ENCODE measurements around the gene PHLPP2. TPM values are rescaled to one million over a fixed set of nuclear protein-coding genes. Genes with fewer than 3 reads are reported as not detected.

Gene PHLPP2
- total and polyA plus RNA-seq, 12 donors: 2.8 to 11.3 (median 7.7) TPM

GRCh38 chr16:71762186-71762585 is 37.7 kb upstream of the PHLPP2 start:
- 52 to 79% (median 61%) methylated on average over 2 of the region's 2 CpGs for WGBS, 4 donors
- no peak for DNase-seq
- intact Hi-C loops (cut with DNase I): no loop called here
- peak overlapping the region in 1 of 5 donors; percentile 6 for H3K27ac ChIP-seq
- peaks cover 0 to 60% of the 10 kb centered on the region in 2 donors for H3K36me3 ChIP-seq (replicated peaks in 1 of 2)
- TF ChIP-seq CTCF (IDR thresholded peaks at IDR 0.05) (no peak), POLR2A (IDR thresholded peaks at IDR 0.05) (no peak)
- no peaks in the 10 kb centered on the region for H3K9me3 ChIP-seq (replicated peaks in 1 of 3)
- H3K27me3 ChIP-seq: no peaks in the 10 kb centered on the region
- no peak overlapping the region for H3K4me3 ChIP-seq
- peaks cover 19 to 29% of the 10 kb centered on the region in 2 donors for H3K4me1 ChIP-seq (replicated peaks in 1 of 2)

- H3K27ac ChIP-seq: no peak overlapping the region
- DNase-seq: no peak
- intact Hi-C loops (cut with DNase I): no loop called here
- no peaks in the 10 kb centered on the region for H3K27me3 ChIP-seq
- TF ChIP-seq POLR2A (IDR thresholded peaks at IDR 0.05): no peak
- TF ChIP-seq CTCF (IDR thresholded peaks at IDR 0.05): no peak
- 93 to 99% (median 96%) methylated on average over 2 of the region's 2 CpGs for WGBS, 4 donors
- peaks cover 11 to 20% of the 10 kb centered on the region in 2 donors for H3K4me1 ChIP-seq (replicated peaks in 1 of 2)
- no peaks in the 10 kb centered on the region for H3K9me3 ChIP-seq (replicated peaks in 1 of 3)
- H3K36me3 ChIP-seq (replicated peaks in 1 of 2): peaks cover 0 to 71% of the 10 kb centered on the region in 2 donors
- no peak overlapping the region for H3K4me3 ChIP-seq
Observed at GRCh38 chr16:71761097-71761496, 36.6 kb upstream of the PHLPP2 start.

- WGBS, 4 donors: 43 to 62% (median 55%) methylated on average over 4 to 5 of the region's 5 CpGs
- Histone ChIP-seq H3K27me3 (no peaks in the 10 kb centered on the region), H3K4me1 (replicated peaks in 1 of 2) (peaks cover 0 to 13% of the 10 kb centered on the region in 2 donors), H3K9me3 (replicated peaks in 1 of 3) (no peaks in the 10 kb centered on the region), H3K36me3 (replicated peaks in 1 of 2) (peaks cover 0 to 85% of the 10 kb centered on the region in 2 donors), H3K4me3 (no peak overlapping the region), H3K27ac (peak overlapping the region in 2 of 5 donors; percentile 18 to 40)
- intact Hi-C loops (cut with DNase I): no loop called here
- no peak for DNase-seq
- no peak for TF ChIP-seq CTCF (IDR thresholded peaks at IDR 0.05)
- TF ChIP-seq POLR2A (IDR thresholded peaks at IDR 0.05): no peak
Observed at GRCh38 chr16:71758293-71758760, 33.8 kb upstream of the PHLPP2 start.

GRCh38 chr16:71754652-71755051 is 30.2 kb upstream of the PHLPP2 start:
- H3K27ac ChIP-seq: no peak overlapping the region
- peaks cover 0 to 13% of the 10 kb centered on the region in 2 donors for H3K4me1 ChIP-seq (replicated peaks in 1 of 2)
- WGBS, 4 donors: 40 to 75% (median 65%) methylated on average over 2 of the region's 2 CpGs
- no peaks in the 10 kb centered on the region for H3K9me3 ChIP-seq (replicated peaks in 1 of 3)
- H3K36me3 ChIP-seq (replicated peaks in 1 of 2): peaks cover 0 to 77% of the 10 kb centered on the region in 2 donors
- intact Hi-C loops (cut with DNase I): no loop called here
- DNase-seq: no peak
- TF ChIP-seq POLR2A (IDR thresholded peaks at IDR 0.05) (no peak), CTCF (IDR thresholded peaks at IDR 0.05) (no peak)
- H3K27me3 ChIP-seq: no peaks in the 10 kb centered on the region
- no peak overlapping the region for H3K4me3 ChIP-seq
